Gastroesophageal sphincter (tissue), 3 donors: ENCODE results near the gene EFNA2.

Experiments used
- CTCF ChIP-seq, 4 experiments: fragments of 200-600 bp in 2 of 4; fragments of 450-650 bp in 2 of 4; sonication (generic) in 1 of 4; IDR thresholded peaks; one replicate each; pipeline ENCODE4 v1.5.1; 2017 to 2019; ENCODE audit warnings: antibody characterized with exemption in 4 of 4, mild to moderate bottlenecking in 2 of 4, moderate library complexity in 2 of 4
- EP300 ChIP-seq: sonication (generic); formaldehyde crosslinking; IDR thresholded peaks from one replicate; pipeline ENCODE4 v1.6.1; 2017; ENCODE audit warnings: antibody characterized with exemption, mild to moderate bottlenecking
- POLR2A ChIP-seq, 2 donors: fragments of 450-650 bp; IDR thresholded peaks; one replicate each; pipeline ENCODE4 v1.6.1; 2017; ENCODE audit warnings: antibody characterized with exemption in 2 of 2, mild to moderate bottlenecking in 2 of 2, moderate library complexity in 1 of 2
- POLR2AphosphoS5 ChIP-seq: sonication (generic); formaldehyde crosslinking; IDR thresholded peaks from one replicate; pipeline ENCODE4 v1.6.1; 2017; ENCODE audit warnings: antibody characterized with exemption

DNA sequence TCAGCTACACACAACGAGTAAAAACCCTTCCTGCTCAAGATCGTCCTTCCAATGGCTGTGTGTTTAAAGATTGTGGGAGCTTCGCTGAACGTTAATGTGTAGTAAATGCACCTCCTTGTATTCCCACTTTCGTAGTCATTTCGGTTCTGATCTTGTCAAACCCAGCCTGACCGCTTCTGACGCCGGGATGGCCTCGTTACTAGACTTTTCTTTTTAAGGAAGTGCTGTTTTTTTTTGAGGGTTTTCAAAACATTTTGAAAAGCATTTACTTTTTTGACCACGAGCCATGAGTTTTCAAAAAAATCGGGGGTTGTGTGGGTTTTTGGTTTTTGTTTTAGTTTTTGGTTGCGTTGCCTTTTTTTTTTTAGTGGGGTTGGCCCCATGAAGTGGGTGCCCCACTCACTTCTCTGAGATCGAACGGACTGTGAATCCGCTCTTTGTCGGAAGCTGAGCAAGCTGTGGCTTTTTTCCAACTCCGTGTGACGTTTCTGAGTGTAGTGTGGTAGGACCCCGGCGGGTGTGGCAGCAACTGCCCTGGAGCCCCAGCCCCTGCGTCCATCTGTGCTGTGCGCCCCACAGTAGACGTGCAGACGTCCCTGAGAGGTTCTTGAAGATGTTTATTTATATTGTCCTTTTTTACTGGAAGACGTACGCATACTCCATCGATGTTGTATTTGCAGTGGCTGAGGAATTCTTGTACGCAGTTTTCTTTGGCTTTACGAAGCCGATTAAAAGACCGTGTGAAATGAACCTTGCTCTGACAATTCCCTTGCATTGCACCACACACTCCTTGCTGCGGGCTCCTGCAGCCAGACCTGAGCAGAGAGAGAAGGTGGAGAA, 13.0 kb upstream of the EFNA2 start:
- TF ChIP-seq CTCF (IDR thresholded peaks at IDR 0.05) (no peak), EP300 (no peak), POLR2AphosphoS5 (no peak), POLR2A (IDR thresholded peaks at IDR 0.05) (no peak)
